Measurements from ENCODE around the gene MYL2.
A peak's percentile ranks its signal among the peaks of the same experiment; 100 is the strongest.

The MYL2 gene

DNA sequence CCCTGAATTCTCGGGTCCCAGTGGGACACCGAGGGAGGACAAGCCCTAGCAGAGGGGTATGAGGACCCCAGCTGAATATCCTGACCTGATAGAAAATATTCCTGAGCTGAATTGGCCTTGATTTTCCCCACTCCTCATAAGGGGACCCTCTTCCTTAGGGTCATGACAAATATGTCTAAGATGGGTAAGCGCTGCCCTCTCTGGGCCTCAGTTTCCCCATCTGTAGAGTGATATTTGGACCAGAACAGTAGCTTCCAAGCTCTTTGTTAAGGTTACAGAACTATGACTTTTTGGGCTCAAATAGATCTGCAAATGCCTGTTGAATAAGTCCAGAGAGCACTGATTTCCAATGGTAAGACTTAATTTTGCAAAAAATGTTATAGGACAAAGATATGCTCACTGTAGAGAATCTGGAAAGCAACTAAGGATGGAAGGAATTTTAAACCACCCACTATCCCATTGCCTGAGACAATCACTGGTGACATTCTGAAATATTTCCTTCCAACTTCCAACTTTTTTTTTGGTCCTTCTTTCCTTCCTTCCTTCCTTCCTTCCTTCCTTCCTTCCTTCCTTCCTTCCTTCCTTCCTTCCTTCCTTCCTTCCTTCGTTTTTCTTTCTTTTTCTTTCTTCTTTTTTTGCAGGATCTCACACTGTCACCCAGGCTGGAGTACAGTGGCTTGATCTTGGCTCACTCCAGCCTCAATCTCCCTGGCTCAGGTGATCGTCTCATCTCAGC lies 32.0 kb downstream of the MYL2 start:
- no peak for DNase-seq

- no peak for DNase-seq
Measured at GRCh38 chr12:110885152-110885840, 35.1 kb downstream of the MYL2 start.

DNA sequence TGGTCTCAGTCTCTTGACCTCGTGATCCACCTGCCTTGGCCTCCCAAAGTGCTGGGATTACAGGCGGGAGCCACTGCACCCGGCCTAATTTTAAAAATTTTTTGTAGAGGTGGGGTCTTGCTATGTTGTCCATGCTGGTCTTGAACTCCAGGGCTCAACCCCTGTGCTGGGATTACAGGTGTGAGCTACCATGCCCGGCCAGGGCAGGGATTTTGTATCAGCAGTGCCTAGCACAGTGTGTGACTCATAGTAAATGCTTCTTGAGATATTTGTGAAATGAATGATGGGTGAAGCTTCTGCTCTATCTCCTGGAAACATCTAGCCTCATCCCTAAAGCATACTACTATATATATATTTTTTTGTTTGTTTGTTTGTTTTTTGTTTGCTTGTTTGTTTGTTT lies 37.1 kb downstream of the MYL2 start:
- no peak for DNase-seq

DNA sequence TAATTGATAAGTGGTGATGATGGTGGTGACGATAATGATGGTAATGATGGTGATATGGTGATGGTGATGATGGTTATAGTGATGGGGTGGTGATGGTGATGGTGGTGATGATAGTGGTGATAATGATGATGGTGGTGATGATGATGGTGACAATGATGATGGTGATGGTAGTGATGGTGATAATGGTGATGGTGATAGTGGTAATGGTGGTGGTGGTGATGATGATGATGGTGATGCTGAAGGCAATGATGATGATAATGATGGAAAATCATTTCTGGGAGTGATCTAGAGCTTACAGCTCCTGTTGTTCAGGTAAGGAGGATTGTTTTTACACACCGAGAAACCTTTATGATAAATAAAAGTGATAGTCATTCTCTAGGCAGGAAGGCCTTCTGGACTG lies 39.7 kb downstream of the MYL2 start:
- DNase-seq: no peak

- DNase-seq: no peak
Measured at GRCh38 chr12:110874781-110875180, 45.6 kb downstream of the MYL2 start.

DNA sequence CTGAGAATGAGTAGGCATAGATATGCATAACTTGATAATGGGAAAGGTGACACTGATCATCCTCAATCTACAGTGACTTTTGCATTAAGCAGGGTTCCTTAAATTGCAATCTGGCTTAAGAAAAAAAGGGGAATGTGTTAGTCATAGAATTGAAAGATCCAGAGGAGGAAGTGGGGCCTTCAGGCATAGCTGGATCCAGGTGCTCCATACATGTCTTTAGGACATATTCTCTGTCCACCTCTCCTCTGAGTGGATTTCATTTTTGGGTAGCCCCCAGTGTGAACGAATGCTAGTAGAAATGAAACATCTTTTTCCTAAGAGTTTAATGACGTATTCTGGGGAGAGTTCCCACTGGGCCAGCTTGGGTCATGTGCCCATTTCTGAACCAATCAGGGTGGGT lies 46.0 kb downstream of the MYL2 start:
- no peak for DNase-seq

DNA sequence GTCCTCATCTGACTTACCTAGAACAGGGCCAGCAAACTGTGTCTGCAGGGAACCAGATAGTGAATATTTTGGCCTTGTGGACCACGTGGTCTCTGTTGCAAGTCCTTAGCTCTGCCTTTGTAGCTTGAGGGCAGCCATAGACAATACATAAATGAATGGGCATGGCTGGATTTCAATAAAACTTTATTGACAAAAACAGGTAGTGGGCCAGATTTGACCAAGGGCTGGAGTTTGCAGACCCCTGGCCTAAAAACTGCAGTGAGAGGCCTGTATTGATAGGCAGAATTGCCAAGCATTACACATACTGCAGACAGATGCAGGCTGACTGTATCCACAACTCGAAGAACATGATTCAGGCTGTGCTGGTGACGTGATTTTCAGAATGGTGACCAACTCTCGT lies 48.3 kb downstream of the MYL2 start:
- DNase-seq: no peak

- no peak for DNase-seq
Measured at GRCh38 chr12:110869803-110870202, 50.6 kb downstream of the MYL2 start.

DNA sequence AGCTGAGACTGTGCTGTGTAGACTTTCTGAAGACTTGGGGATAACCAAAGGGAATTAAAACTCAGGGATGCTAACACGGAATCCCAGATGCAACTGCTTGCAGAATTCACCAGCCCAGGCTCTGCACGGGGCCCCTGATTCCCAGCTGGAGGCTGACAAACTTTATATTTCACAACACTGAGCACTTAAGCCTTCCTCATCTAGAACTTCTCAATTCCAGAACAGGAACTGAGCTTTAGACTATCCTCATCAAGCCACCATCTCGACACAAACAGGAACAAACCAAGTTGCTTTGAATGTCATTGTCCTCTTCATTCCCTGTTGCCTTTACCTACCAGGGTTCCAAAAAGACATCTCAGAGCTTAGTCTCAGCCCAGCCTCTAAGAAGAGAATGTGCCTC lies 51.4 kb downstream of the MYL2 start:
- peak; percentile 2 for DNase-seq

DNA sequence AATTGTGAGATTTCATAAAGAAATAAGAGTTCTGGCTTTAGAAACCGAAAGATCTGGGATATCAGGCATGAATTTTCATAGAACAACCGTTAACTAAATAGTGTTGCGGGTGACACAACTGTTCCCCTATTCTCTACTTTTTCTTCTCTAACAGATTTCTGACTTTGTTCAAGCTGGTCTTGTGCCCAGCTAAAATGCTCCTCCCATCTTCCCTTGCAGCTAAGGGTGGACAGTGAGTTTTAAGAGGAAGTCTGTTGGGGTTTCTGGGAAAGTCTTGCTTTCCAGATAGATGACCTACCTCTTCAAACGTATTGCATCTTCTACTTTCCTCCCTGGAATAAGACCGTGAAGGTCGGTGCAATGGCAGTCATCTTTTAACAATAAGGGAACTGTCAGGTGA lies 54.9 kb downstream of the MYL2 start:
- no peak for DNase-seq

GRCh38 chr12:110863161-110863560 lies 57.2 kb downstream of the MYL2 start:
- DNase-seq: no peak

DNA sequence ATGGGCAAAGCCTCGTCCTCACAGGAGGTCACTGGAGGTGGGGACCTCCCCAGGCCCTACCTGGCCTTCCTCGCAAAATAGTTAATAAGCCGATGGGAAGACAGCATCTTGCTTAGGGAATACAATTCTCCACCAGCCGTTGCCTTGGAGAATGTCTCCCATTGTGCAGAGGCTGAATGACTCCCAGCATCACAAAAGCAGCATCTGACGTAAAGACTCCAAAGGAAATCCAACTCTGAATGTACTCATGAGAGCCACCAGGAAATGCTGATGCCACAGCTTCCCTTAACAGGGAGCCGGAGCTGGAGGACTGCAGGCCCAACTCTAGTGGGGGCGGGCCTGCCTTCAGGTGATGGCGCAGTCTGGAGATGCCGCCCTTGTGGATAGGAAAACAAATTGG lies 58.0 kb downstream of the MYL2 start:
- DNase-seq: no peak

GRCh38 chr12:110861729-110862128 lies 58.6 kb downstream of the MYL2 start:
- no peak for DNase-seq

Data from CD4-positive, alpha-beta T cell treated with Interleukin-17A for 1 hour (primary cell).